ENCODE data around the gene FBN2.
"Not testable (repeated sequence)": the region's sequence is repeated elsewhere in the genome, so short reads cannot be mapped to it uniquely, and the experiment has no call there.

FBN2 gene

GRCh38 chr5:128480158-128480557 is 57.9 kb downstream of the FBN2 start:
- in situ Hi-C loops (cut with MboI; ENCODE audit: low sequenced_read_pairs): no loop called here

- in situ Hi-C loops (cut with MboI; ENCODE audit: low sequenced_read_pairs): no loop called here
Observed at GRCh38 chr5:128478386-128479368, 59.4 kb downstream of the FBN2 start.

GRCh38 chr5:128477944-128478343 is 60.1 kb downstream of the FBN2 start:
- in situ Hi-C loops (cut with MboI; ENCODE audit: low sequenced_read_pairs): no loop called here

- in situ Hi-C loops (cut with MboI; ENCODE audit: low sequenced_read_pairs): no loop called here
Observed at GRCh38 chr5:128475693-128476092, 62.4 kb downstream of the FBN2 start.

- in situ Hi-C loops (cut with MboI; ENCODE audit: low sequenced_read_pairs): no loop called here
Observed at GRCh38 chr5:128472919-128473318, 65.1 kb downstream of the FBN2 start.

- in situ Hi-C loops (cut with MboI; ENCODE audit: low sequenced_read_pairs): no loop called here
Observed at GRCh38 chr5:128472036-128472435, 66.0 kb downstream of the FBN2 start.

- in situ Hi-C loops (cut with MboI; ENCODE audit: low sequenced_read_pairs): no loop called here
Observed at GRCh38 chr5:128470663-128471062, 67.4 kb downstream of the FBN2 start.

GRCh38 chr5:128469912-128470311 is 68.1 kb downstream of the FBN2 start:
- in situ Hi-C loops (cut with MboI; ENCODE audit: low sequenced_read_pairs): no loop called here

GRCh38 chr5:128466980-128467379 is 71.1 kb downstream of the FBN2 start:
- in situ Hi-C loops (cut with MboI; ENCODE audit: low sequenced_read_pairs): no loop called here

GRCh38 chr5:128466554-128466953 is 71.5 kb downstream of the FBN2 start:
- in situ Hi-C loops (cut with MboI; ENCODE audit: low sequenced_read_pairs): no loop called here

- in situ Hi-C loops (cut with MboI; ENCODE audit: low sequenced_read_pairs): no loop called here
Observed at GRCh38 chr5:128464596-128464995, 73.4 kb downstream of the FBN2 start.

GRCh38 chr5:128462330-128462729 is 75.7 kb downstream of the FBN2 start:
- in situ Hi-C loops (cut with MboI; ENCODE audit: low sequenced_read_pairs): no loop called here

- in situ Hi-C loops (cut with MboI; ENCODE audit: low sequenced_read_pairs): not testable (repeated sequence)
Observed at GRCh38 chr5:128457147-128457915, 80.7 kb downstream of the FBN2 start.

GRCh38 chr5:128455841-128456361 is 82.1 kb downstream of the FBN2 start:
- in situ Hi-C loops (cut with MboI; ENCODE audit: low sequenced_read_pairs): no loop called here

GRCh38 chr5:128453121-128453520 is 84.9 kb downstream of the FBN2 start:
- in situ Hi-C loops (cut with MboI; ENCODE audit: low sequenced_read_pairs): no loop called here

- in situ Hi-C loops (cut with MboI; ENCODE audit: low sequenced_read_pairs): not testable (repeated sequence)
Observed at GRCh38 chr5:128447224-128447623, 90.8 kb downstream of the FBN2 start.

GRCh38 chr5:128441941-128442350 is 96.1 kb downstream of the FBN2 start:
- in situ Hi-C loops (cut with MboI; ENCODE audit: low sequenced_read_pairs): no loop called here

GRCh38 chr5:128441165-128441564 is 96.9 kb downstream of the FBN2 start:
- in situ Hi-C loops (cut with MboI; ENCODE audit: low sequenced_read_pairs): no loop called here

- in situ Hi-C loops (cut with MboI; ENCODE audit: low sequenced_read_pairs): no loop called here
Observed at GRCh38 chr5:128436749-128437188, 101.3 kb downstream of the FBN2 start.

GRCh38 chr5:128435861-128436260 is 102.2 kb downstream of the FBN2 start:
- in situ Hi-C loops (cut with MboI; ENCODE audit: low sequenced_read_pairs): no loop called here

- in situ Hi-C loops (cut with MboI; ENCODE audit: low sequenced_read_pairs): no loop called here
Observed at GRCh38 chr5:128434993-128435392, 103.1 kb downstream of the FBN2 start.
